Body of pancreas (tissue), 4 donors: ENCODE results near the gene LRRC56. TPM values are rescaled to one million over a fixed set of nuclear protein-coding genes. Genes with fewer than 3 reads are reported as not detected.
A peak's percentile ranks its signal among the peaks of the same experiment; 100 is the strongest.

Source experiments
- ATAC-seq: fragments of 150-250 bp; one replicate; pipeline ENCODE4 v1.9.1; 2016
- DNase-seq, 4 donors: peaks; one replicate each; pipeline ENCODE4 v3.0.0-alpha.2; 2019
- H3K27ac ChIP-seq, 4 donors: fragments of 200-600 bp; sonication (generic); 1 replicate in 3 of 4; 2 replicates in 1 of 4; pipeline versions ENCODE4 v1.5.1 to v1.6.1; 2016 to 2019; ENCODE audit warnings: mild to moderate bottlenecking in 1 of 4, mixed read lengths in 1 of 4, moderate library complexity in 1 of 4
- H3K27me3 ChIP-seq, 2 donors: fragments of 200-600 bp; sonication (generic); one replicate each; pipeline ENCODE4 v1.6.0; 2016; ENCODE audit warnings: mild to moderate bottlenecking in 1 of 2
- H3K36me3 ChIP-seq, 2 donors: fragments of 200-600 bp; sonication (generic); replicated peaks in 1 of 2; 2 replicates each; pipeline ENCODE4 v1.5.1; 2016; ENCODE audit warnings: low read depth in 2 of 2; ENCODE audit not compliant: insufficient read depth in 1 of 2
- H3K4me1 ChIP-seq: fragments of 200-600 bp; sonication (generic); one replicate; pipeline ENCODE4 v1.6.0; 2016
- H3K4me3 ChIP-seq, 2 donors: fragments of 200-600 bp; sonication (generic); 1 replicate in 1 of 2; 2 replicates in 1 of 2; pipeline ENCODE4 v1.5.1; 2016 to 2019
- H3K9me3 ChIP-seq, 3 donors: fragments of 200-600 bp; sonication (generic); 1 replicate in 2 of 3; 2 replicates in 1 of 3; pipeline ENCODE4 v1.5.1; 2016
- POLR2A ChIP-seq, 3 donors: fragments of 450-650 bp; IDR thresholded peaks; one replicate each; pipeline ENCODE4 v1.6.1; 2016; ENCODE audit warnings: antibody characterized with exemption in 3 of 3, mild to moderate bottlenecking in 2 of 3
- WGBS, 2 donors: methylation state at CpG; one replicate each; pipeline ENCODE4 v1.1.5; 2017; 5-methylcytosine and 5-hydroxymethylcytosine counted together
- intact Hi-C: fragments of 100-400 bp; cut with DNase I; formaldehyde crosslinking; loops from one replicate; pipeline ENCODE4 v1.15.1; 2023
- total RNA-seq, 2 donors: library from RNA; depleted of rRNA; stranded (reverse); fragments of >200 nt; gene quantifications; one replicate each; pipeline ENCODE4 v1.1.0, GENCODE V29; 2016
- TF ChIP-seq, protein P1 (sequence below), 7 experiments: fragments of 450-650 bp in 4 of 7; fragments of 200-600 bp in 3 of 7; sonication (generic) in 3 of 7; IDR thresholded peaks; one replicate each; pipeline ENCODE4 v1.5.1; 2016 to 2019; ENCODE audit warnings: antibody characterized with exemption in 7 of 7

Gene LRRC56
- total RNA-seq, 2 donors from 2014 or later, result 1.6 to 2.3 TPM

DNA sequence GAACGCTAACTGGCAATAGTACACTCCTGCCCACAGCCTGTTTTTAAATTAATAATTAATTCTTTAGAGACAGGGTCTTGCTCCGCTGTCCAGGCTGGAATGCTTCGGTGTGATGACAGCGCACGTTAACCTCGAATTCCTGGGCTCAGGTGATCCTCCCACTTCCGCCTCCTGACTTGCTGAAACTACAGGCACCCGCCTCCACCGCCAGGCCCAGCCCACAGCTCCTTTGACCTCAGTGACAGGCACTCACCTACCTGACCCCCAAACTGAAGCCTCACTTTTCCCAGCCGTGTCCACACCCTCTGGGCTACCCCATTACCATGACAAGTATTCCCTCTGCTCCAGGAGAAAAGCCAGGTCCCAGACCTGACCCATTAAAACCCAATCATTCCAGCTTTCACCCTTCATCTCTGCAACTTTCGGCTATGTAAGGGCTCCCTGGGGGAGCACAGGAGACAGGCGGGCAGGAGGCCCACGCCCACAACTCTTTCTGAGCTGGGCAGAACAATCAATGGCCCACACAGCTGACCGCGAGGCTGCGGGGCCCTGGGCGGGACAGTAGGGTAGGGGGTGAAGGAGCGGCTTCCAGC, 22.5 kb downstream of the LRRC56 start:
- peak; percentile 64 to 80 (median 76) for DNase-seq
- no peaks in the 10 kb centered on the region for H3K27me3 ChIP-seq
- ATAC-seq, result peak; percentile 15
- intact Hi-C loops, result loop anchor here (10.0 kb wide), 1 partner anchor 165 kb away; no protein-coding TSS in a partner anchor
- H3K27ac ChIP-seq, result peak overlapping the region; percentile 90 to 99 (median 96)
- peaks cover 56% of the 10 kb centered on the region for H3K4me1 ChIP-seq
- TF ChIP-seq, protein P1, sequence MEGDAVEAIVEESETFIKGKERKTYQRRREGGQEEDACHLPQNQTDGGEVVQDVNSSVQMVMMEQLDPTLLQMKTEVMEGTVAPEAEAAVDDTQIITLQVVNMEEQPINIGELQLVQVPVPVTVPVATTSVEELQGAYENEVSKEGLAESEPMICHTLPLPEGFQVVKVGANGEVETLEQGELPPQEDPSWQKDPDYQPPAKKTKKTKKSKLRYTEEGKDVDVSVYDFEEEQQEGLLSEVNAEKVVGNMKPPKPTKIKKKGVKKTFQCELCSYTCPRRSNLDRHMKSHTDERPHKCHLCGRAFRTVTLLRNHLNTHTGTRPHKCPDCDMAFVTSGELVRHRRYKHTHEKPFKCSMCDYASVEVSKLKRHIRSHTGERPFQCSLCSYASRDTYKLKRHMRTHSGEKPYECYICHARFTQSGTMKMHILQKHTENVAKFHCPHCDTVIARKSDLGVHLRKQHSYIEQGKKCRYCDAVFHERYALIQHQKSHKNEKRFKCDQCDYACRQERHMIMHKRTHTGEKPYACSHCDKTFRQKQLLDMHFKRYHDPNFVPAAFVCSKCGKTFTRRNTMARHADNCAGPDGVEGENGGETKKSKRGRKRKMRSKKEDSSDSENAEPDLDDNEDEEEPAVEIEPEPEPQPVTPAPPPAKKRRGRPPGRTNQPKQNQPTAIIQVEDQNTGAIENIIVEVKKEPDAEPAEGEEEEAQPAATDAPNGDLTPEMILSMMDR (IDR thresholded peaks at IDR 0.05), result no peak
- TF ChIP-seq POLR2A (IDR thresholded peaks at IDR 0.05), result no peak
- no peaks in the 10 kb centered on the region for H3K9me3 ChIP-seq
- 54% methylated on average over 12 to 18 of the region's 18 CpGs for WGBS, 2 donors
- H3K36me3 ChIP-seq, result no peaks in the 10 kb centered on the region
- H3K4me3 ChIP-seq, result peak overlapping the region in 1 of 2 donors; percentile 33

- ATAC-seq, result peak; percentile 88
- WGBS, 2 donors, result 1 to 30% methylated on average over 2 to 77 of the region's 95 CpGs
- intact Hi-C loops, result no loop called here
- H3K36me3 ChIP-seq, result no peaks in the 10 kb centered on the region
- peak; percentile 95 to 96 (median 95) for DNase-seq
- peak within 1 kb of the TSS; percentile 90 to 99 (median 96) for H3K27ac ChIP-seq
- TF ChIP-seq, protein P1 (IDR thresholded peaks at IDR 0.05), result no peak
- TF ChIP-seq POLR2A (IDR thresholded peaks at IDR 0.05), result peak; percentile 84 to 95 (median 94)
- H3K4me3 ChIP-seq, result peak within 1 kb of the TSS; percentile 36 to 69
- no peaks in the 10 kb centered on the region for H3K27me3 ChIP-seq
- peaks cover 52% of the 10 kb centered on the region for H3K4me1 ChIP-seq
- no peaks in the 10 kb centered on the region for H3K9me3 ChIP-seq
These were observed 23.2 kb downstream of the LRRC56 start, which contains the start of the genes LMNTD2 and RASSF7 for GRCh38 chr11:560305-561147. Gene LMNTD2 (minus strand): TSS chr11:560738. CDS start chr11:560716, 22 bp downstream. Gene RASSF7 (plus strand): TSS chr11:560970. CDS start chr11:561769, 799 bp downstream.

GRCh38 chr11:561148-562003, 24.0 kb downstream of the LRRC56 start:
- TF ChIP-seq, protein P1 (IDR thresholded peaks at IDR 0.05), result no peak
- TF ChIP-seq POLR2A (IDR thresholded peaks at IDR 0.05), result peak; percentile 71 to 73 (median 72)
- intact Hi-C loops, result no loop called here
- Histone ChIP-seq H3K36me3 (no peaks in the 10 kb centered on the region), H3K27ac (peak overlapping the region; percentile 90 to 99 (median 96)), H3K4me1 (peaks cover 49% of the 10 kb centered on the region), H3K9me3 (no peaks in the 10 kb centered on the region), H3K4me3 (peak overlapping the region; percentile 36 to 69), H3K27me3 (no peaks in the 10 kb centered on the region)
- peak; percentile 83 to 93 (median 89) for DNase-seq
- ATAC-seq, result peak; percentile 79
- 5 to 26% methylated on average over 8 to 66 of the region's 67 CpGs for WGBS, 2 donors

DNA sequence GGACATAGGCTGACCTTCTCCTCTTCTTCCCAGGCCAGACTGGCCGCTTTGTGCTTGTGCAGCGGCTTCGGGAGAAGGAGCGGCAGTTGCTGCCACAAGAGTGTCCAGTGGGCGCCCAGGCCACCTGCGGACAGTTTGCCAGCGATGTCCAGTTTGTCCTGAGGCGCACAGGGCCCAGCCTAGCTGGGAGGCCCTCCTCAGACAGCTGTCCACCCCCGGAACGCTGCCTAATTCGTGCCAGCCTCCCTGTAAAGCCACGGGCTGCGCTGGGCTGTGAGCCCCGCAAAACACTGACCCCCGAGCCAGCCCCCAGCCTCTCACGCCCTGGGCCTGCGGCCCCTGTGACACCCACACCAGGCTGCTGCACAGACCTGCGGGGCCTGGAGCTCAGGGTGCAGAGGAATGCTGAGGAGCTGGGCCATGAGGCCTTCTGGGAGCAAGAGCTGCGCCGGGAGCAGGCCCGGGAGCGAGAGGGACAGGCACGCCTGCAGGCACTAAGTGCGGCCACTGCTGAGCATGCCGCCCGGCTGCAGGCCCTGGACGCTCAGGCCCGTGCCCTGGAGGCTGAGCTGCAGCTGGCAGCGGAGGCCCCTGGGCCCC, 24.8 kb downstream of the LRRC56 start:
- ATAC-seq (no peak), DNase-seq (no peak)
- Histone ChIP-seq H3K9me3 (no peaks in the 10 kb centered on the region), H3K27me3 (no peaks in the 10 kb centered on the region), H3K4me3 (peak overlapping the region; percentile 36 to 69), H3K36me3 (no peaks in the 10 kb centered on the region), H3K4me1 (peaks cover 49% of the 10 kb centered on the region), H3K27ac (peak overlapping the region; percentile 90 to 99 (median 96))
- TF ChIP-seq, protein P1 (IDR thresholded peaks at IDR 0.05), result no peak
- no peak for TF ChIP-seq POLR2A (IDR thresholded peaks at IDR 0.05)
- 82 to 86% methylated on average over 8 to 25 of the region's 29 CpGs for WGBS, 2 donors
- intact Hi-C loops, result no loop called here
